ENCODE data around the gene ROCK2. TPM values are rescaled to one million over a fixed set of nuclear protein-coding genes. Genes with fewer than 3 reads are reported as not detected.

Gene ROCK2
- total and polyA plus RNA-seq, 2 of the 8 experiments (the other 6 are each of a cell fraction or from before 2014, with no cell fraction given), result 2.7 to 29.0 TPM

DNA sequence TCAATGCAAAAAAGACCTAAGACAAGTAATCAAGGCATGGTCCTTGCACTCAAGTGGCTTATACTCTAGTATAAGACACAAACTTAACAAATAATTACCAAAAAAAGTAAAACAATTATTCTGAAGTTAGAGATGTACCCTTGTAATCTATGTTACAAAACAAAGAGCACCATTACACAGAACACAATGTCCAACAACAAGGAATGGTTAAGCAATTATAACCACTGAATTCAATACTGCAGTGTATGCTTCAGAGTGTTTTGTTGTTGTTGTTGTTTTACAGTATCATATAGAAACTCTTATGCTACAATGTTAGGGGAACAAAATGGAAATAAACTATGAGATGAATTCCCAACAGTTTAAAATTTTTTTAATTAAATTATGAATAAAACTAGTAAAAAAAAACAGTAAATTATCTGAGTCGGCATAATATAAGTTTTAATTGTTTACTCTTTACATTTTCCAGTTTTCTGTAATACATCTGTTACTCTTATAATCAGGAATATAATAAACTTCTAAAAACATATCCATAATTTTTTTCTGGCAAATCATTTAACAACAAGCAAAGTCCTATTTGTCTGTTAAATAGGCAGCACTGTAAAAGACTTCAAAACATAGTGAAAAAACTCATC lies 29.2 kb downstream of the ROCK2 start:
- Histone ChIP-seq H3K79me1 (ENCODE audit: low read depth, low read length) (no peaks in the 10 kb centered on the region), H3K36me3 (ENCODE audit: control insufficient read depth in 2 of 4, insufficient read depth in 4 of 4, low read length in 3 of 4) (no peaks in the 10 kb centered on the region), H2AFZ (ENCODE audit: low read length) (no peak overlapping the region), H3K4me1 (replicated peaks in 1 of 4; ENCODE audit: control insufficient read depth in 3 of 4, insufficient read depth in 4 of 4, low read length in 3 of 4) (no peaks in the 10 kb centered on the region), H3K4ac (replicated peaks; ENCODE audit: insufficient read length, low read depth, low read length) (no peak overlapping the region), H3K79me2 (ENCODE audit: control insufficient read depth in 1 of 2, insufficient read depth in 2 of 2, low read length in 2 of 2) (peaks cover 0 to 67% of the 10 kb centered on the region in 2 experiments; a peak in 3 of 4 replicates), H2BK120ac (replicated peaks; ENCODE audit: low read depth, low read length) (no peak overlapping the region), H2BK20ac (ENCODE audit: low read length) (no peak overlapping the region), H3K14ac (ENCODE audit: insufficient read length) (no peak overlapping the region), H2BK12ac (ENCODE audit: low read depth, low read length) (no peak overlapping the region), H4K20me1 (replicated peaks in 1 of 2; ENCODE audit: control insufficient read depth in 1 of 2, insufficient read depth in 2 of 2, low read length in 2 of 2) (peaks cover 0 to 2% of the 10 kb centered on the region in 2 experiments), H3K9me3 (ENCODE audit: insufficient read depth in 2 of 2, low read depth in 1 of 2, low read length in 1 of 2) (no peaks in the 10 kb centered on the region), H3K23me2 (ENCODE audit: low read depth, low read length) (no peaks in the 10 kb centered on the region), H4K8ac (ENCODE audit: extremely low read depth, insufficient read depth, low read length) (no peak overlapping the region), H2AK5ac (ENCODE audit: low read depth, low read length) (no peak overlapping the region), H2BK15ac (ENCODE audit: low read length) (no peak overlapping the region), H3K27ac (ENCODE audit: low read depth, low read length) (no peak overlapping the region), H3K4me3 (ENCODE audit: extremely low read depth in 1 of 4, insufficient read depth in 2 of 4, low read depth in 3 of 4, low read length in 4 of 4) (no peak overlapping the region), H3K56ac (replicated peaks; ENCODE audit: insufficient read length, low read depth, low read length) (no peak overlapping the region), H3K18ac (ENCODE audit: extremely low read depth, low read length) (no peak overlapping the region), H3K9ac (replicated peaks in 1 of 4; ENCODE audit: extremely low read depth in 1 of 4, low read depth in 3 of 4, low read length in 3 of 4) (no peak overlapping the region), H3K4me2 (ENCODE audit: insufficient read depth in 1 of 2, low read depth in 2 of 2, low read length in 2 of 2) (no peak overlapping the region), H2BK5ac (ENCODE audit: low read depth, low read length) (no peak overlapping the region), H3K27me3 (replicated peaks in 1 of 4; ENCODE audit: control insufficient read depth in 3 of 4, extremely low read depth in 1 of 4, insufficient read depth in 3 of 4, low read length in 3 of 4) (no peaks in the 10 kb centered on the region), H4K5ac (ENCODE audit: insufficient read length, low read depth, low read length) (no peak overlapping the region), H4K91ac (replicated peaks; ENCODE audit: insufficient read length, low read length) (no peak overlapping the region), H3K23ac (ENCODE audit: insufficient read length) (no peak overlapping the region)
- ChIA-PET CTCF (ENCODE audit: partially characterized antibody) (interaction anchor here (0.6 to 0.9 kb wide), 2 partner anchors 11 to 497 kb away, joined by 3 to 4 read pairs; no protein-coding TSS in a partner anchor), POLR2A (ENCODE audit: partially characterized antibody) (interaction anchor here (1.0 kb wide), 1 partner anchor 29 kb away, joined by 3 read pairs; the partner anchor contains the start of gene ROCK2)
- WGBS, 2 experiments (ENCODE audit: extremely low coverage in 1 of 2, insufficient coverage in 1 of 2, insufficient read length in 1 of 2, insufficient replicate concordance in 2 of 2, low coverage in 1 of 2, low lambda C conversion rate in 2 of 2, missing lambda C conversion rate in 1 of 2), result 81% methylated on average over 1 of the region's 1 CpG; no CpG with 5 or more reads in 1 of the 2 experiments
- FAIRE-seq, result no peak
- no peak for TF ChIP-seq SP4 (IDR thresholded peaks at IDR 0.05; ENCODE audit: low read length)
- no peak for TF ChIP-seq KDM1A (IDR thresholded peaks at IDR 0.05; ENCODE audit: borderline replicate concordance, low read length)
- TF ChIP-seq CTBP2 (IDR thresholded peaks at IDR 0.05; ENCODE audit: borderline replicate concordance, insufficient read depth, insufficient read length, low read length), result no peak
- TF ChIP-seq GABPA (IDR thresholded peaks at IDR 0.05; ENCODE audit: borderline replicate concordance, insufficient read depth, low read length), result no peak
- DNase-seq (ENCODE audit: low read depth in 1 of 2, low spot score in 2 of 2), result no peak

Data from H1 (cell line).